Glomerular endothelial cell (primary cell): ENCODE results near the gene SLC26A1. TPM values are rescaled to one million over a fixed set of nuclear protein-coding genes. Genes with fewer than 3 reads are reported as not detected.
"Not testable (repeated sequence)": the region's sequence is repeated elsewhere in the genome, so short reads cannot be mapped to it uniquely, and the experiment has no call there.

Source experiments
- DNase-seq: peaks from one replicate; pipeline ENCODE4 v3.0.0-alpha.2; 2011; ENCODE audit warnings: low read depth, low spot score; ENCODE audit errors: extremely low read depth
- total RNA-seq: library from RNA; depleted of rRNA; stranded (reverse); fragments of >200 nt; gene quantifications from 2 replicates; pipeline ENCODE4 v1.2.3, GENCODE V29; 2015

The SLC26A1 gene
- total RNA-seq, 1 donor from 2014 or later = 0.41 TPM

GRCh38 chr4:939508-939907 is 53.7 kb downstream of the SLC26A1 start:
- not testable (repeated sequence) for DNase-seq

Other genes with a start within 250 kb of the SLC26A1 start
- 0.29 TPM in 1 of 2 replicates, not detected in the other for gene CPLX1, start 167.3 kb downstream of the SLC26A1 start, total RNA-seq
- gene GAK, start 61.1 kb downstream of the SLC26A1 start, total RNA-seq = 128 and 176 TPM in 2 replicates
- gene TMEM175, start 60.9 kb downstream of the SLC26A1 start, total RNA-seq = 20.2 and 29.3 TPM in 2 replicates
- gene DGKQ, start 19.8 kb downstream of the SLC26A1 start, total RNA-seq = 19.8 and 21.9 TPM in 2 replicates
- 32.3 and 47.9 TPM in 2 replicates for gene IDUA, start 6.4 kb downstream of the SLC26A1 start, total RNA-seq
- gene FGFRL1, start 18.2 kb upstream of the SLC26A1 start, total RNA-seq = 22.3 and 27.7 TPM in 2 replicates
- 0.29 and 4.9 TPM in 2 replicates for gene RNF212, start 120.2 kb upstream of the SLC26A1 start, total RNA-seq
- 4.6 and 5.1 TPM in 2 replicates for gene SPON2, start 179.2 kb upstream of the SLC26A1 start, total RNA-seq